Iris pigment epithelial cell (primary cell): ENCODE data around the gene GAST.
"Not testable (repeated sequence)": the region's sequence is repeated elsewhere in the genome, so short reads cannot be mapped to it uniquely, and the experiment has no call there.

Experiments used
- DNase-seq: peaks from one replicate; pipeline ENCODE4 v3.0.0-alpha.2; 2011; ENCODE audit warnings: low read depth

The GAST gene

GRCh38 chr17:41683441-41684007 is 28.6 kb upstream of the GAST start:
- no peak for DNase-seq

- DNase-seq: no peak
Measured at GRCh38 chr17:41684035-41684434, 28.1 kb upstream of the GAST start.

- DNase-seq: not testable (repeated sequence)
Measured at GRCh38 chr17:41685753-41686152, 26.4 kb upstream of the GAST start.

- DNase-seq: no peak
Measured at GRCh38 chr17:41686281-41686680, 25.9 kb upstream of the GAST start.

GRCh38 chr17:41687828-41688640 is 24.1 kb upstream of the GAST start:
- peak; percentile 26 for DNase-seq

- DNase-seq: peak; percentile 100
Measured at GRCh38 chr17:41688641-41689496, 23.3 kb upstream of the GAST start, which contains the start of gene EIF1. Gene EIF1 (plus strand): TSS chr17:41688885. CDS start chr17:41689039, 154 bp downstream.

GRCh38 chr17:41689497-41690299 is 22.4 kb upstream of the GAST start:
- DNase-seq: peak; percentile 66

GRCh38 chr17:41690497-41690896 is 21.6 kb upstream of the GAST start:
- DNase-seq: no peak

- DNase-seq: no peak
Measured at GRCh38 chr17:41691031-41691777, 20.9 kb upstream of the GAST start.

- DNase-seq: no peak
Measured at GRCh38 chr17:41692722-41693521, 19.2 kb upstream of the GAST start.

GRCh38 chr17:41695134-41695661 is 16.9 kb upstream of the GAST start:
- no peak for DNase-seq

- DNase-seq: peak; percentile 75
Measured at GRCh38 chr17:41695954-41696757, 16.0 kb upstream of the GAST start.

- DNase-seq: peak; percentile 56
Measured at GRCh38 chr17:41697122-41697962, 14.8 kb upstream of the GAST start.

- not testable (repeated sequence) for DNase-seq
Measured at GRCh38 chr17:41700843-41701242, 11.3 kb upstream of the GAST start.

- no peak for DNase-seq
Measured at GRCh38 chr17:41702712-41703111, 9.4 kb upstream of the GAST start.

GRCh38 chr17:41705271-41705991 is 6.7 kb upstream of the GAST start:
- DNase-seq: peak; percentile 71
